Measurements from ENCODE around the gene DHX34. TPM values are rescaled to one million over a fixed set of nuclear protein-coding genes. Genes with fewer than 3 reads are reported as not detected.
"Not testable (repeated sequence)": the region's sequence is repeated elsewhere in the genome, so short reads cannot be mapped to it uniquely, and the experiment has no call there.

DHX34 gene
- total and polyA plus RNA-seq, 9 of the 15 experiments (the other 6 are each of a cell fraction or from before 2014, with no cell fraction given): 0.36 to 42.0 (median 15.0) TPM

GRCh38 chr19:47346024-47346423 is 3.1 kb upstream of the DHX34 start:
- Histone ChIP-seq H3K4me1 (replicated peaks in 1 of 2; ENCODE audit: control insufficient read depth in 2 of 2, insufficient read depth in 2 of 2, low read length in 2 of 2) (peaks cover 15 to 29% of the 10 kb centered on the region in 2 experiments; a peak in 4 of 5 replicates), H3K79me2 (ENCODE audit: control insufficient read depth, insufficient read depth, low read length) (peaks cover 20% of the 10 kb centered on the region), H2AFZ (ENCODE audit: low read depth, low read length) (peak overlapping the region; percentile 90)
- in situ Hi-C loops (cut with MboI); H3K27me3 ChIP-seq (ENCODE audit: control insufficient read depth in 2 of 2, insufficient read depth in 2 of 2, low read length in 2 of 2); BruUV-seq (replicated peaks); DNase-seq (ENCODE audit: extremely low read depth in 1 of 4, low spot score in 3 of 4); H3K9me3 ChIP-seq (replicated peaks; ENCODE audit: control insufficient read depth, insufficient read depth, low read depth, low read length); H3K9me1 ChIP-seq (ENCODE audit: control insufficient read depth, insufficient read depth, low read length); H3K27ac ChIP-seq (ENCODE audit: extremely low read depth, low read depth, low read length); CTCF ChIA-PET (ENCODE audit: low intra/inter-chr PET ratio); H3K4me3 ChIP-seq; H3K36me3 ChIP-seq (ENCODE audit: control insufficient read depth, insufficient read depth, low read length); ATAC-seq; H3K4me2 ChIP-seq (ENCODE audit: insufficient read depth, low read length); FAIRE-seq; H4K20me1 ChIP-seq (replicated peaks; ENCODE audit: control insufficient read depth, insufficient read depth, low read length); H3K9ac ChIP-seq (ENCODE audit: insufficient read depth in 1 of 2, low read depth in 2 of 2, low read length in 2 of 2): not testable (repeated sequence)
- POLR2A ChIA-PET: interaction anchor here (0.8 to 3.4 kb wide), 2 partner anchors 9 to 11 kb away, joined by 3 to 15 read pairs; no protein-coding TSS in a partner anchor
- intact Hi-C loops (cut with micrococcal nuclease): loop anchor here (5.0 kb wide), 1 partner anchor 39 kb away; the partner anchor contains the start of gene C5AR1
- 91% methylated on average over 6 of the region's 6 CpGs for WGBS (ENCODE audit: insufficient coverage, low coverage, missing lambda C conversion rate)
- TF ChIP-seq PKNOX1 (IDR thresholded peaks at IDR 0.05) (peak; percentile 75), RFX1 (IDR thresholded peaks at IDR 0.05) (peak; percentile 86)

- in situ Hi-C loops (cut with MboI) (no loop called here), intact Hi-C loops (cut with micrococcal nuclease) (no loop called here)
- DNase-seq (ENCODE audit: extremely low read depth in 1 of 4, low spot score in 3 of 4): no peak
- CTCF ChIA-PET (ENCODE audit: low intra/inter-chr PET ratio): no interaction called here
- TF ChIP-seq HDAC1 (IDR thresholded peaks at IDR 0.05) (peak in 1 of 2 experiments; percentile 27; a peak in 1 of 4 replicates), ZNF311 (CRISPR knock-in tag; IDR thresholded peaks at IDR 0.05) (no peak)
- TF ChIP-seq, protein P1, sequence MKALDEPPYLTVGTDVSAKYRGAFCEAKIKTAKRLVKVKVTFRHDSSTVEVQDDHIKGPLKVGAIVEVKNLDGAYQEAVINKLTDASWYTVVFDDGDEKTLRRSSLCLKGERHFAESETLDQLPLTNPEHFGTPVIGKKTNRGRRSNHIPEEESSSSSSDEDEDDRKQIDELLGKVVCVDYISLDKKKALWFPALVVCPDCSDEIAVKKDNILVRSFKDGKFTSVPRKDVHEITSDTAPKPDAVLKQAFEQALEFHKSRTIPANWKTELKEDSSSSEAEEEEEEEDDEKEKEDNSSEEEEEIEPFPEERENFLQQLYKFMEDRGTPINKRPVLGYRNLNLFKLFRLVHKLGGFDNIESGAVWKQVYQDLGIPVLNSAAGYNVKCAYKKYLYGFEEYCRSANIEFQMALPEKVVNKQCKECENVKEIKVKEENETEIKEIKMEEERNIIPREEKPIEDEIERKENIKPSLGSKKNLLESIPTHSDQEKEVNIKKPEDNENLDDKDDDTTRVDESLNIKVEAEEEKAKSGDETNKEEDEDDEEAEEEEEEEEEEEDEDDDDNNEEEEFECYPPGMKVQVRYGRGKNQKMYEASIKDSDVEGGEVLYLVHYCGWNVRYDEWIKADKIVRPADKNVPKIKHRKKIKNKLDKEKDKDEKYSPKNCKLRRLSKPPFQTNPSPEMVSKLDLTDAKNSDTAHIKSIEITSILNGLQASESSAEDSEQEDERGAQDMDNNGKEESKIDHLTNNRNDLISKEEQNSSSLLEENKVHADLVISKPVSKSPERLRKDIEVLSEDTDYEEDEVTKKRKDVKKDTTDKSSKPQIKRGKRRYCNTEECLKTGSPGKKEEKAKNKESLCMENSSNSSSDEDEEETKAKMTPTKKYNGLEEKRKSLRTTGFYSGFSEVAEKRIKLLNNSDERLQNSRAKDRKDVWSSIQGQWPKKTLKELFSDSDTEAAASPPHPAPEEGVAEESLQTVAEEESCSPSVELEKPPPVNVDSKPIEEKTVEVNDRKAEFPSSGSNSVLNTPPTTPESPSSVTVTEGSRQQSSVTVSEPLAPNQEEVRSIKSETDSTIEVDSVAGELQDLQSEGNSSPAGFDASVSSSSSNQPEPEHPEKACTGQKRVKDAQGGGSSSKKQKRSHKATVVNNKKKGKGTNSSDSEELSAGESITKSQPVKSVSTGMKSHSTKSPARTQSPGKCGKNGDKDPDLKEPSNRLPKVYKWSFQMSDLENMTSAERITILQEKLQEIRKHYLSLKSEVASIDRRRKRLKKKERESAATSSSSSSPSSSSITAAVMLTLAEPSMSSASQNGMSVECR (CRISPR knock-in tag; IDR thresholded peaks at IDR 0.05): no peak
- no peak for ATAC-seq
- peaks cover 26 to 32% of the 10 kb centered on the region in 2 experiments for H3K4me1 ChIP-seq (replicated peaks in 1 of 2; ENCODE audit: control insufficient read depth in 2 of 2, insufficient read depth in 2 of 2, low read length in 2 of 2)
- no peaks in the 10 kb centered on the region for H3K27me3 ChIP-seq (ENCODE audit: control insufficient read depth in 2 of 2, insufficient read depth in 2 of 2, low read length in 2 of 2)
- WGBS (ENCODE audit: insufficient coverage, low coverage, missing lambda C conversion rate): 62% methylated on average over 6 of the region's 6 CpGs
- peaks cover 59% of the 10 kb centered on the region for H3K79me2 ChIP-seq (ENCODE audit: control insufficient read depth, insufficient read depth, low read length)
- H3K9me3 ChIP-seq (replicated peaks; ENCODE audit: control insufficient read depth, insufficient read depth, low read depth, low read length): no peaks in the 10 kb centered on the region
- no peaks in the 10 kb centered on the region for H3K9me1 ChIP-seq (ENCODE audit: control insufficient read depth, insufficient read depth, low read length)
- peaks cover 48% of the 10 kb centered on the region; the same call in 2 of the 3 replicates for H3K36me3 ChIP-seq (ENCODE audit: control insufficient read depth, insufficient read depth, low read length)
- POLR2A ChIA-PET: interaction anchor here (0.6 to 1.4 kb wide), 4 partner anchors 15 to 125 kb away, joined by 3 to 7 read pairs (median 3); no protein-coding TSS in a partner anchor
- H4K20me1 ChIP-seq (replicated peaks; ENCODE audit: control insufficient read depth, insufficient read depth, low read length): peaks cover 3% of the 10 kb centered on the region; the same call in 1 of the 2 replicates
- FAIRE-seq: no peak
- no TSS peak for BruUV-seq (replicated peaks)
- H3K4me2 ChIP-seq (ENCODE audit: insufficient read depth, low read length): peak overlapping the region; percentile 43; the same call in 1 of the 2 replicates
- no peak overlapping the region for H3K4me3 ChIP-seq
- H3K9ac ChIP-seq (ENCODE audit: insufficient read depth in 1 of 2, low read depth in 2 of 2, low read length in 2 of 2): 0 out of 4 replicates have a peak overlapping the region, but pooled peaks of 1 of the 2 experiments have one; percentile 31
- 0 out of 3 replicates have a peak overlapping the region, but pooled peaks have one; percentile 16 for H3K27ac ChIP-seq (ENCODE audit: extremely low read depth, low read depth, low read length)
- H2AFZ ChIP-seq (ENCODE audit: low read depth, low read length): no peak overlapping the region
Measured at GRCh38 chr19:47350630-47351029, 1.5 kb downstream of the DHX34 start.
